MM.1S (cell line): ENCODE results near the gene MYL6B.
A peak's percentile ranks its signal among the peaks of the same experiment; 100 is the strongest.

Source experiments
- DNase-seq: peaks from one replicate; pipeline ENCODE4 v3.0.0-alpha.2; 2015
- H2AFZ ChIP-seq: fragments of 300-600 bp; sonication (generic); 2 replicates; pipeline ENCODE4 v1.6.0; 2016; ENCODE audit warnings: antibody characterized with exemption, low read length
- H3F3A ChIP-seq: fragments of 300-600 bp; sonication (generic); 2 replicates; pipeline ENCODE4 v1.6.1; 2016; ENCODE audit warnings: mild to moderate bottlenecking, antibody characterized with exemption, low read length, moderate library complexity, mixed read lengths; ENCODE audit not compliant: insufficient read depth
- H3K27ac ChIP-seq: fragments of 300-600 bp; sonication (generic); 2 replicates; pipeline ENCODE4 v1.5.1; 2016; ENCODE audit warnings: mild to moderate bottlenecking, low read length
- H3K27me3 ChIP-seq: fragments of 300-600 bp; sonication (generic); replicated peaks from 2 replicates; pipeline ENCODE4 v1.6.0; 2016; ENCODE audit warnings: low read length; ENCODE audit not compliant: insufficient read depth
- H3K36me3 ChIP-seq: fragments of 300-600 bp; sonication (generic); replicated peaks from 2 replicates; pipeline ENCODE4 v1.6.1; 2016; ENCODE audit warnings: mild to moderate bottlenecking, low read length, mixed read lengths; ENCODE audit not compliant: insufficient read depth
- H3K4me1 ChIP-seq: fragments of 300-600 bp; sonication (generic); 2 replicates; pipeline ENCODE4 v1.6.1; 2016; ENCODE audit warnings: low read length, mixed read lengths
- H3K4me2 ChIP-seq: fragments of 300-600 bp; sonication (generic); 2 replicates; pipeline ENCODE4 v1.6.0; 2016; ENCODE audit warnings: low read depth, low read length
- H3K4me3 ChIP-seq: fragments of 300-600 bp; sonication (generic); 2 replicates; pipeline ENCODE4 v1.5.1; 2016; ENCODE audit warnings: low read length, mixed read lengths
- H3K79me2 ChIP-seq: fragments of 300-600 bp; sonication (generic); 2 replicates; pipeline ENCODE4 v1.6.1; 2016; ENCODE audit warnings: mixed run types, low read length, mixed read lengths
- H3K9ac ChIP-seq: fragments of 300-600 bp; sonication (generic); 2 replicates; pipeline ENCODE4 v1.6.1; 2016; ENCODE audit warnings: low read length, mixed read lengths
- H3K9me2 ChIP-seq: fragments of 300-600 bp; sonication (generic); replicated peaks from 2 replicates; pipeline ENCODE4 v1.6.1; 2016; ENCODE audit warnings: mild to moderate bottlenecking, low read length, mixed read lengths; ENCODE audit not compliant: insufficient read depth
- H3K9me3 ChIP-seq: fragments of 300-600 bp; sonication (generic); replicated peaks from 2 replicates; pipeline ENCODE4 v1.6.1; 2016; ENCODE audit warnings: mild to moderate bottlenecking, low read length, mixed read lengths; ENCODE audit not compliant: insufficient read depth
- H4K20me1 ChIP-seq: fragments of 300-600 bp; sonication (generic); 2 replicates; pipeline ENCODE4 v1.6.1; 2016; ENCODE audit warnings: mild to moderate bottlenecking, low read length, moderate library complexity, mixed read lengths; ENCODE audit not compliant: insufficient read depth
- CTCF ChIP-seq: fragments of 300-600 bp; sonication (generic); IDR thresholded peaks from 2 replicates; pipeline ENCODE4 v1.5.1; 2016; ENCODE audit warnings: antibody characterized with exemption, low read length, mixed read lengths
- EZH2 ChIP-seq: fragments of 300-600 bp; sonication (generic); optimal IDR thresholded peaks from 2 replicates; pipeline ENCODE3; 2017; ENCODE audit warnings: low read depth, mild to moderate bottlenecking, antibody characterized with exemption, low read length, mixed read lengths
- EZH2phosphoT487 ChIP-seq: fragments of 300-600 bp; sonication (generic); IDR thresholded peaks from 2 replicates; pipeline ENCODE4 v1.6.1; 2018; ENCODE audit warnings: antibody characterized with exemption, low read length

MYL6B gene

GRCh38 chr12:56127888-56128669 lies 24.3 kb upstream of the MYL6B start, which contains the start of gene ESYT1:
ESYT1 (plus strand) TSS chr12:56128267; CDS start chr12:56128320, 53 bp downstream.
- Histone ChIP-seq H3K36me3 (0 out of 2 replicates have a peak, but pooled peaks cover 11% of the 10 kb centered on the region), H3K9ac (peak within 1 kb of the TSS; percentile 83), H3K27ac (peak within 1 kb of the TSS; percentile 90), H3F3A (peaks cover 23% of the 10 kb centered on the region), H3K4me2 (peak within 1 kb of the TSS; percentile 97), H3K4me1 (peaks cover 13% of the 10 kb centered on the region), H3K4me3 (peak within 1 kb of the TSS; percentile 93), H3K9me3 (no peaks in the 10 kb centered on the region), H3K79me2 (peaks cover 32% of the 10 kb centered on the region), H3K9me2 (no peaks in the 10 kb centered on the region), H2AFZ (peak within 1 kb of the TSS; percentile 72), H4K20me1 (no peaks in the 10 kb centered on the region), H3K27me3 (no peaks in the 10 kb centered on the region)
- TF ChIP-seq EZH2phosphoT487 (no peak), EZH2 (no peak), CTCF (no peak)
- peak; percentile 99 for DNase-seq

- peaks cover 13% of the 10 kb centered on the region for H3K4me1 ChIP-seq
Measured at GRCh38 chr12:56128670-56129205, 23.6 kb upstream of the MYL6B start.

GRCh38 chr12:56129206-56129941 lies 23.0 kb upstream of the MYL6B start:
- TF ChIP-seq EZH2: no peak
- no peak for TF ChIP-seq CTCF
- no peak for TF ChIP-seq EZH2phosphoT487
- Histone ChIP-seq H3K4me2 (peak overlapping the region; percentile 94), H3F3A (peaks cover 23% of the 10 kb centered on the region), H3K27me3 (no peaks in the 10 kb centered on the region), H3K79me2 (peaks cover 32% of the 10 kb centered on the region), H4K20me1 (no peaks in the 10 kb centered on the region), H3K4me3 (peak overlapping the region; percentile 93), H3K36me3 (0 out of 2 replicates have a peak, but pooled peaks cover 11% of the 10 kb centered on the region), H3K9me3 (no peaks in the 10 kb centered on the region), H2AFZ (peak overlapping the region; percentile 72), H3K4me1 (peaks cover 13% of the 10 kb centered on the region), H3K9ac (peak overlapping the region; percentile 83; the same call in 1 of the 2 replicates), H3K27ac (peak overlapping the region; percentile 28; the same call in 1 of the 2 replicates), H3K9me2 (no peaks in the 10 kb centered on the region)
- DNase-seq: peak; percentile 59

More at GRCh38 chr12:56128670-56129205, 23.6 kb upstream of the MYL6B start:
- Histone ChIP-seq H3K36me3 (0 out of 2 replicates have a peak, but pooled peaks cover 11% of the 10 kb centered on the region), H3K9ac (peak overlapping the region; percentile 83), H3K27ac (peak overlapping the region; percentile 54; the same call in 1 of the 2 replicates), H4K20me1 (no peaks in the 10 kb centered on the region), H3K79me2 (peaks cover 32% of the 10 kb centered on the region), H3K27me3 (no peaks in the 10 kb centered on the region), H3K9me3 (no peaks in the 10 kb centered on the region), H3F3A (peaks cover 23% of the 10 kb centered on the region), H3K9me2 (no peaks in the 10 kb centered on the region), H3K4me2 (peak overlapping the region; percentile 94), H2AFZ (peak overlapping the region; percentile 72), H3K4me3 (peak overlapping the region; percentile 93)
- DNase-seq: no peak
- TF ChIP-seq CTCF: no peak
- no peak for TF ChIP-seq EZH2phosphoT487
- no peak for TF ChIP-seq EZH2
